ENCODE data around the gene LIPN.
"Not testable (repeated sequence)": the region's sequence is repeated elsewhere in the genome, so short reads cannot be mapped to it uniquely, and the experiment has no call there.

- TF ChIP-seq CTCF (IDR thresholded peaks at IDR 0.05; ENCODE audit: low read depth, low read length, missing input control); MAX (IDR thresholded peaks at IDR 0.05); RAD21 (IDR thresholded peaks at IDR 0.05); JUND (IDR thresholded peaks at IDR 0.05); SP1 (IDR thresholded peaks at IDR 0.05); YY1 (IDR thresholded peaks at IDR 0.05): not testable (repeated sequence)
Observed at GRCh38 chr10:88741921-88742320, 17.9 kb upstream of the LIPN start.
